Neural progenitor cell (in vitro differentiated cells): ENCODE measurements around the gene PLEKHG5. TPM values are rescaled to one million over a fixed set of nuclear protein-coding genes. Genes with fewer than 3 reads are reported as not detected.
A peak's percentile ranks its signal among the peaks of the same experiment; 100 is the strongest.

Experiments
- DNase-seq: peaks from one replicate; pipeline ENCODE4 v3.0.0-alpha.2; 2016; ENCODE audit warnings: low spot score
- H2AFZ ChIP-seq: fragments of 200-600 bp; sonication (generic); replicated peaks from 2 replicates; pipeline ENCODE4 v1.6.1; 2016; ENCODE audit warnings: antibody characterized with exemption
- H3F3A ChIP-seq: fragments of 200-600 bp; sonication (generic); 2 replicates; pipeline ENCODE4 v1.6.1; 2016; ENCODE audit warnings: antibody characterized with exemption, low read depth
- H3K27ac ChIP-seq: fragments of 200-600 bp; sonication (generic); 2 replicates; pipeline ENCODE4 v1.5.1; 2016; ENCODE audit warnings: mild to moderate bottlenecking
- H3K27me3 ChIP-seq: fragments of 200-600 bp; sonication (generic); 2 replicates; pipeline ENCODE4 v1.6.1; 2016; ENCODE audit warnings: mild to moderate bottlenecking, moderate library complexity
- H3K36me3 ChIP-seq: fragments of 200-600 bp; sonication (generic); 2 replicates; pipeline ENCODE4 v1.5.1; 2016
- H3K4me1 ChIP-seq: fragments of 200-600 bp; sonication (generic); 2 replicates; pipeline ENCODE4 v1.6.1; 2016; ENCODE audit warnings: mixed run types
- H3K4me2 ChIP-seq: fragments of 200-600 bp; sonication (generic); 2 replicates; pipeline ENCODE4 v1.6.1; 2016
- H3K4me3 ChIP-seq: fragments of 200-600 bp; sonication (generic); 2 replicates; pipeline ENCODE4 v1.5.1; 2016
- H3K79me2 ChIP-seq: fragments of 200-600 bp; sonication (generic); 2 replicates; pipeline ENCODE4 v1.6.1; 2016; ENCODE audit warnings: low read depth
- H3K9ac ChIP-seq: fragments of 200-600 bp; sonication (generic); 2 replicates; pipeline ENCODE4 v1.6.1; 2016
- H3K9me3 ChIP-seq: fragments of 200-600 bp; sonication (generic); 2 replicates; pipeline ENCODE4 v1.5.1; 2016; ENCODE audit warnings: low read depth
- H4K20me1 ChIP-seq: fragments of 200-600 bp; sonication (generic); 2 replicates; pipeline ENCODE4 v1.6.1; 2016; ENCODE audit warnings: low read depth
- H3K27ac Mint-ChIP-seq: 3 replicates; pipeline ENCODE4 v1.8.0; 2021; ENCODE audit warnings: mixed read lengths
- H3K27me3 Mint-ChIP-seq: 2 replicates; pipeline ENCODE4 v1.8.0; 2022; ENCODE audit warnings: low read depth, mild to moderate bottlenecking, inconsistent platforms, moderate library complexity, mixed read lengths; ENCODE audit not compliant: insufficient read depth
- H3K36me3 Mint-ChIP-seq: 3 replicates; pipeline ENCODE4 v1.8.0; 2021; ENCODE audit warnings: mixed read lengths
- H3K4me1 Mint-ChIP-seq: 3 replicates; pipeline ENCODE4 v1.8.0; 2021; ENCODE audit warnings: mixed read lengths
- H3K4me3 Mint-ChIP-seq: 3 replicates; pipeline ENCODE4 v1.8.0; 2021; ENCODE audit warnings: mild to moderate bottlenecking, moderate library complexity, mixed read lengths
- H3K9me3 Mint-ChIP-seq: 3 replicates; pipeline ENCODE4 v1.8.0; 2020; ENCODE audit warnings: mixed read lengths
- EZH2 ChIP-seq: fragments of 200-600 bp; sonication (generic); IDR thresholded peaks from 2 replicates; pipeline ENCODE4 v1.6.1; 2017; ENCODE audit warnings: antibody characterized with exemption, mild to moderate bottlenecking, moderate library complexity
- EZH2phosphoT487 ChIP-seq: fragments of 200-600 bp; sonication (generic); IDR thresholded peaks from 2 replicates; pipeline ENCODE4 v1.6.1; 2017; ENCODE audit warnings: antibody characterized with exemption
- total RNA-seq: library from RNA; depleted of rRNA; stranded (reverse); fragments of >200 nt; gene quantifications from 2 replicates; pipeline ENCODE4 v1.2.3, GENCODE V29; 2015; ENCODE audit warnings: low replicate concordance
- TF ChIP-seq, protein P1 (sequence below): fragments of 200-600 bp; sonication (generic); IDR thresholded peaks from 2 replicates; pipeline ENCODE4 v1.5.1; 2017; ENCODE audit warnings: antibody characterized with exemption, mild to moderate bottlenecking

PLEKHG5 gene
- total RNA-seq, 1 donor from 2014 or later = 7.4 TPM

DNA sequence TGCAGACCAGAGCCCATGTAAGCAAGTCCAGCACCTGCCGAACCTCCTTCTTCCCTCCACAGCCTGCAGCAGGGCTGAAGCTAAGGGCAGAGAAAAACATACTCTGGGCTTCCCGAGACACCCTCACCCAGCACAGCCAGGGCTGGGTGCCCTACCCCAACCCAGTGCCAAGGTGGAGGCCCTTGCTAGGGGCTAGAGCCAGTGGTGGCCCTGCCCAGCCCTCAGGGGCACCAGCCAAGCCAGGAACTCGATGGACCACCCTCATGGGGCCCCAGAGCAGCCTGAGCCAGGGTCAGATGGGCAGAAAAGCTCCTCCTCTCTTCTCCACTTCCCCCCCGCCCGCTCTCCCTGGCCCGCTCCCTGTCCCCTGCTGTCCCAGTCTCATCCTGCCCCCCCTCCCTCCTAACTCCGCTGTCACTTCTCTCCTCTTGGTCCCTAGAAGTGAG lies 41.4 kb downstream of the PLEKHG5 start:
- DNase-seq = no peak
- H3K27me3 ChIP-seq = peaks cover 44% of the 10 kb centered on the region
- H3K79me2 ChIP-seq = no peaks in the 10 kb centered on the region
- H3K9me3 ChIP-seq = no peaks in the 10 kb centered on the region
- H3K4me3 ChIP-seq = no peak overlapping the region
- Mint-ChIP-seq H3K9me3 (no peaks in the 10 kb centered on the region), H3K4me3 (peak overlapping the region; percentile 63), H3K36me3 (no peaks in the 10 kb centered on the region), H3K27ac (no peak overlapping the region), H3K27me3 (peaks cover 16% of the 10 kb centered on the region), H3K4me1 (peaks cover 32% of the 10 kb centered on the region)
- H4K20me1 ChIP-seq = no peaks in the 10 kb centered on the region
- TF ChIP-seq, protein P1, sequence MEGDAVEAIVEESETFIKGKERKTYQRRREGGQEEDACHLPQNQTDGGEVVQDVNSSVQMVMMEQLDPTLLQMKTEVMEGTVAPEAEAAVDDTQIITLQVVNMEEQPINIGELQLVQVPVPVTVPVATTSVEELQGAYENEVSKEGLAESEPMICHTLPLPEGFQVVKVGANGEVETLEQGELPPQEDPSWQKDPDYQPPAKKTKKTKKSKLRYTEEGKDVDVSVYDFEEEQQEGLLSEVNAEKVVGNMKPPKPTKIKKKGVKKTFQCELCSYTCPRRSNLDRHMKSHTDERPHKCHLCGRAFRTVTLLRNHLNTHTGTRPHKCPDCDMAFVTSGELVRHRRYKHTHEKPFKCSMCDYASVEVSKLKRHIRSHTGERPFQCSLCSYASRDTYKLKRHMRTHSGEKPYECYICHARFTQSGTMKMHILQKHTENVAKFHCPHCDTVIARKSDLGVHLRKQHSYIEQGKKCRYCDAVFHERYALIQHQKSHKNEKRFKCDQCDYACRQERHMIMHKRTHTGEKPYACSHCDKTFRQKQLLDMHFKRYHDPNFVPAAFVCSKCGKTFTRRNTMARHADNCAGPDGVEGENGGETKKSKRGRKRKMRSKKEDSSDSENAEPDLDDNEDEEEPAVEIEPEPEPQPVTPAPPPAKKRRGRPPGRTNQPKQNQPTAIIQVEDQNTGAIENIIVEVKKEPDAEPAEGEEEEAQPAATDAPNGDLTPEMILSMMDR = no peak
- TF ChIP-seq EZH2phosphoT487 = no peak
- no peak for TF ChIP-seq EZH2
- no peak overlapping the region for H3K4me2 ChIP-seq
- peaks cover 24% of the 10 kb centered on the region for H3K4me1 ChIP-seq
- H2AFZ ChIP-seq = no peak overlapping the region
- no peaks in the 10 kb centered on the region for H3K36me3 ChIP-seq
- no peak overlapping the region for H3K27ac ChIP-seq
- H3K9ac ChIP-seq = no peak overlapping the region
- peaks cover 26% of the 10 kb centered on the region for H3F3A ChIP-seq

DNA sequence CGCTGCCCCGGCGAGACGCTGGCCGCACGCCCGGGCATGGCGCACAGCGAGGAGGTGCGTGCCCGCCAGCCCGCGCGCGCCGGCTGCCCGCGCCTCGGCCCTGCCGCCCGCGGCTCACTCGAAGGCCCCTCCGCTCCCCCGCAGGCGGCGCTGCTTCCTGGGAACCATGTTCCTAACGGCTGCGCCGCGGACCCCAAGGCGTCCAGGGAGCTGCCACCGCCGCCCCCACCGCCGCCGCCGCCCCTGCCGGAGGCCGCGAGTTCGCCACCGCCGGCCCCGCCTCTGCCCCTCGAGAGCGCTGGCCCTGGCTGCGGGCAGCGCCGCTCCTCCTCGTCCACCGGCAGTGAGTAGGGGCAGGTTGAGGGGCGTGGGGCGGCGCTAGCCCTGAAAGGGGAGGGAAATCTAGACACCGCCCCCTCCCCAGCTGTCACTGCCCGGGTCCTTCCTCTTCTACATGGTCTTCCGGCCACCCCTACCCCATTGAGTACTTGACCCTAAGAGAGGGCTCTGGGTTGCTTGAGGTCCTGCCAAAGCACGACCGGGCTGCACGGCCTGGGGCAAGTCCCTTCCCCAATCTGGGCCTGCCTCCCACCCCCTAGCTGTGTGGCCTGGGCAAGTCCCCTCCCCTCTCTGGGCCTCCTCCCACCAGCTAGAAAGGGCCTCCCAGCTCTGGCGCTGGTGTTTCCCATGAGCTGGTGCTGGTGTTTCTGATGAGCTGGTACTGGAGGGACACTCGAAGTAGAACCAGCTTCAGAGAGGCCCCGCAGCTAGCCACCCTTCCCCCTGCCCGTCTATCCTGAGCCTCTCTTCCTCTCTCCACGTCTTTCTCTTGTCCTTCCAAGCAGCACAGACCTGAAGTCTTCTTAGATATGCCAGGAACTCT lies 42.5 kb downstream of the PLEKHG5 start:
- H3K4me3 ChIP-seq = peak overlapping the region; percentile 52
- H3K4me1 ChIP-seq = peaks cover 24% of the 10 kb centered on the region
- no peaks in the 10 kb centered on the region for H3K79me2 ChIP-seq
- peaks cover 22% of the 10 kb centered on the region for H3K27me3 Mint-ChIP-seq
- no peak overlapping the region for H3K27ac ChIP-seq
- peaks cover 37% of the 10 kb centered on the region for H3K4me1 Mint-ChIP-seq
- DNase-seq = peak; percentile 89
- H3K9ac ChIP-seq = no peak overlapping the region
- H3F3A ChIP-seq = peaks cover 26% of the 10 kb centered on the region
- H3K27me3 ChIP-seq = peaks cover 33% of the 10 kb centered on the region
- no peak overlapping the region for H2AFZ ChIP-seq
- peak overlapping the region; percentile 81 for H3K4me2 ChIP-seq
- H4K20me1 ChIP-seq = no peaks in the 10 kb centered on the region
- no peaks in the 10 kb centered on the region for H3K9me3 ChIP-seq
- H3K9me3 Mint-ChIP-seq = no peaks in the 10 kb centered on the region
- no peak overlapping the region for H3K27ac Mint-ChIP-seq
- TF ChIP-seq, protein P1 = no peak
- no peak for TF ChIP-seq EZH2
- no peak for TF ChIP-seq EZH2phosphoT487
- H3K36me3 ChIP-seq = no peaks in the 10 kb centered on the region
- H3K4me3 Mint-ChIP-seq = peak overlapping the region; percentile 63
- no peaks in the 10 kb centered on the region for H3K36me3 Mint-ChIP-seq

DNA sequence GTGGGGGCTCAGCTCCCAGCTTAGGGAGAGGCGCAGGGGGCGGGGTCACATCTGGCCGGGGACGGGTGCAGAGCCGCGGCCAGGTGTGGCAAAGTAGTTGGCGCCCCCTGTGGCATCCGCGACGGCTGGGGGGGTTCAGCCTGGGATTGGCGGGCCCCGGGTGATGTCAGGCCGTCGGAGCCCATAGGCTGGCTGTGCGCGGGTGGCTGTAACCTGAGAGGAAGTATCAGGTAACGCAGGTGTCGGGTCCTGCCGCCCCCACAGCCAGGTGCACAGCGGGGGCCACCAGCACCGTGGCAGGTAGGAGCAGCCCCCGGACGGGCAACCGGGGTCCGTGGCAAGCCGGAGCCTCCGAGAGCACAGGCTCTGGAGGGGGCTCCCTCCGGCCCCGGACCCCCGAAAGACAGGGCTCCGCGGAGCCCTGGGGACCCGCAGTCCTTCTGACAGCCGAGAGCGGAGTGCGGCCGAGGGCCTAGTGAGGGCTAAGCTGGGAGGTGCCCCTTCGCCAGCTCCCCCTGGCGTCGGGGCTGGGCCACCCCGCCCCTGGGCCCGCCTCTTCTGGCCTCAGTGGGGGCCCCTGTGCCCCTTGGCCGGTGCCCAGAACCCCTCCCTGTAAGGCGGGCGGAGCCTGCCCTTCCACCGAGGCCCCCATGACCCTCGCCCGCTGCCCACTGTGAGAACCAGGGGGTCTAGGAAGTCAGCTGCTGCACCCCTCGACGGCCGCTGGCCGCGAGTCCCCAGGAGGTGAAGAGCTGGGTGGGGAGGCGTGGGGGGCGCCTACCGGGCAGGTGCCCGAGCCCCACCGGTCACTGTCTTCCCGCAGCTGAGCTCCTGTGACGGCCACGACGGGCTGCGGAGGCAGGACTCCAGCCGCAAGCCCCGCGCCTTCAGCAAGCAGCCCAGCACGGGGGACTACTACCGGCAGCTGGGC lies 43.4 kb downstream of the PLEKHG5 start:
- Histone ChIP-seq H2AFZ (no peak overlapping the region), H3K9ac (no peak overlapping the region), H3K4me2 (peak overlapping the region; percentile 81), H4K20me1 (no peaks in the 10 kb centered on the region), H3K27ac (no peak overlapping the region), H3K9me3 (no peaks in the 10 kb centered on the region), H3K36me3 (no peaks in the 10 kb centered on the region), H3F3A (peaks cover 26% of the 10 kb centered on the region), H3K79me2 (no peaks in the 10 kb centered on the region), H3K4me1 (peaks cover 24% of the 10 kb centered on the region), H3K27me3 (peaks cover 28% of the 10 kb centered on the region), H3K4me3 (peak overlapping the region; percentile 52)
- H3K9me3 Mint-ChIP-seq = no peaks in the 10 kb centered on the region
- DNase-seq = peak; percentile 82
- no peaks in the 10 kb centered on the region for H3K36me3 Mint-ChIP-seq
- H3K27ac Mint-ChIP-seq = no peak overlapping the region
- TF ChIP-seq EZH2 (no peak), EZH2phosphoT487 (no peak)
- TF ChIP-seq, protein P1 = peak; percentile 21
- peaks cover 31% of the 10 kb centered on the region for H3K4me1 Mint-ChIP-seq
- H3K27me3 Mint-ChIP-seq = peaks cover 24% of the 10 kb centered on the region
- peak overlapping the region; percentile 79 for H3K4me3 Mint-ChIP-seq
